Measurements from ENCODE around the gene UIMC1. TPM values are rescaled to one million over a fixed set of nuclear protein-coding genes. Genes with fewer than 3 reads are reported as not detected.

The UIMC1 gene
- total and polyA plus RNA-seq, 8 donors, result 11.6 to 81.7 (median 33.2) TPM

GRCh38 chr5:176912115-176912514, 94.5 kb downstream of the UIMC1 start:
- Histone ChIP-seq H3K9me3 (no peaks in the 10 kb centered on the region), H3K27ac (no peak overlapping the region), H3K4me1 (peaks cover 0 to 3% (median 0%) of the 10 kb centered on the region in 4 donors), H3K27me3 (no peaks in the 10 kb centered on the region), H3K36me3 (peaks cover 20 to 53% (median 43%) of the 10 kb centered on the region in 4 donors), H3K4me3 (no peak overlapping the region)
- intact Hi-C loops (cut with DNase I; ENCODE audit: low total_unique reads), result no loop called here
- DNase-seq, result no peak
- WGBS, 5 donors, result 61 to 69% (median 64%) methylated on average over 2 of the region's 2 CpGs
- TF ChIP-seq CTCF (IDR thresholded peaks at IDR 0.05) (no peak), POLR2AphosphoS5 (IDR thresholded peaks at IDR 0.05) (no peak), POLR2A (IDR thresholded peaks at IDR 0.05) (no peak), EP300 (IDR thresholded peaks at IDR 0.05) (no peak)

- Histone ChIP-seq H3K27ac (no peak overlapping the region), H3K9me3 (no peaks in the 10 kb centered on the region), H3K27me3 (no peaks in the 10 kb centered on the region), H3K4me1 (peaks cover 0 to 3% (median 0%) of the 10 kb centered on the region in 4 donors), H3K4me3 (no peak overlapping the region), H3K36me3 (peaks cover 48 to 80% (median 73%) of the 10 kb centered on the region in 4 donors)
- WGBS, 5 donors, result 89 to 95% (median 93%) methylated on average over 5 of the region's 5 CpGs
- intact Hi-C loops (cut with DNase I; ENCODE audit: low total_unique reads), result no loop called here
- no peak for TF ChIP-seq POLR2AphosphoS5 (IDR thresholded peaks at IDR 0.05)
- DNase-seq, result no peak
These were observed 97.8 kb downstream of the UIMC1 start for GRCh38 chr5:176908675-176909368.

GRCh38 chr5:176906796-176907195, 99.8 kb downstream of the UIMC1 start:
- intact Hi-C loops (cut with DNase I; ENCODE audit: low total_unique reads), result no loop called here
- WGBS, 5 donors, result 71 to 80% (median 74%) methylated on average over 3 of the region's 3 CpGs
- peaks cover 54 to 96% (median 90%) of the 10 kb centered on the region in 4 donors for H3K36me3 ChIP-seq

GRCh38 chr5:176906126-176906525, 100.5 kb downstream of the UIMC1 start:
- TF ChIP-seq CTCF (IDR thresholded peaks at IDR 0.05), result no peak
- no peak for TF ChIP-seq EP300 (IDR thresholded peaks at IDR 0.05)
- no peak for TF ChIP-seq POLR2A (IDR thresholded peaks at IDR 0.05)
- no peak for TF ChIP-seq POLR2AphosphoS5 (IDR thresholded peaks at IDR 0.05)
- intact Hi-C loops (cut with DNase I; ENCODE audit: low total_unique reads), result no loop called here
- Histone ChIP-seq H3K27ac (no peak overlapping the region), H3K27me3 (no peaks in the 10 kb centered on the region), H3K9me3 (no peaks in the 10 kb centered on the region), H3K36me3 (peaks cover 54 to 90% (median 86%) of the 10 kb centered on the region in 4 donors), H3K4me1 (peaks cover 0 to 7% (median 0%) of the 10 kb centered on the region in 4 donors), H3K4me3 (no peak overlapping the region)
- DNase-seq, result no peak
- WGBS, 5 donors, result 93 to 100% (median 97%) methylated on average over 1 of the region's 1 CpG

More at GRCh38 chr5:176906796-176907195, 99.8 kb downstream of the UIMC1 start:
- H3K27me3 ChIP-seq, result no peaks in the 10 kb centered on the region
- H3K9me3 ChIP-seq, result no peaks in the 10 kb centered on the region
- TF ChIP-seq POLR2AphosphoS5 (IDR thresholded peaks at IDR 0.05) (no peak), EP300 (IDR thresholded peaks at IDR 0.05) (no peak), POLR2A (IDR thresholded peaks at IDR 0.05) (no peak), CTCF (IDR thresholded peaks at IDR 0.05) (no peak)
- no peak overlapping the region for H3K27ac ChIP-seq
- peaks cover 0 to 7% (median 0%) of the 10 kb centered on the region in 4 donors for H3K4me1 ChIP-seq
- no peak for DNase-seq
- H3K4me3 ChIP-seq, result no peak overlapping the region

- TF ChIP-seq POLR2AphosphoS5 (IDR thresholded peaks at IDR 0.05) (no peak), CTCF (IDR thresholded peaks at IDR 0.05) (no peak), EP300 (IDR thresholded peaks at IDR 0.05) (no peak), POLR2A (IDR thresholded peaks at IDR 0.05) (no peak)
- H3K36me3 ChIP-seq, result peaks cover 50 to 73% (median 71%) of the 10 kb centered on the region in 4 donors
These were observed 102.3 kb downstream of the UIMC1 start for GRCh38 chr5:176904276-176904675.

More at GRCh38 chr5:176904276-176904675, 102.3 kb downstream of the UIMC1 start:
- Histone ChIP-seq H3K27me3 (no peaks in the 10 kb centered on the region), H3K4me1 (peaks cover 0 to 18% (median 3%) of the 10 kb centered on the region in 4 donors), H3K9me3 (no peaks in the 10 kb centered on the region), H3K27ac (no peak overlapping the region), H3K4me3 (no peak overlapping the region)
- no peak for DNase-seq
- intact Hi-C loops (cut with DNase I; ENCODE audit: low total_unique reads), result no loop called here
- WGBS, 5 donors, result 86 to 95% (median 92%) methylated on average over 3 of the region's 3 CpGs

Measured in stomach (tissue), 9 donors.